K562 (cell line): ENCODE data around the gene HHATL.

Source experiments
- ARID1B ChIP-seq: fragments of 450-650 bp; IDR thresholded peaks from 2 replicates; pipeline ENCODE4 v1.6.1; 2016; ENCODE audit warnings: antibody characterized with exemption, mild to moderate bottlenecking, inconsistent platforms
- C11orf30 ChIP-seq: fragments of 450-650 bp; IDR thresholded peaks from 2 replicates; pipeline ENCODE4 v1.6.1; 2016; ENCODE audit warnings: low read depth, mild to moderate bottlenecking
- CBX2 ChIP-seq: fragments of 200-600 bp; sonication (generic); IDR thresholded peaks from one replicate; pipeline ENCODE4 v1.6.1; 2012; ENCODE audit warnings: mild to moderate bottlenecking, low read length, inconsistent platforms; ENCODE audit not compliant: insufficient read depth, poor library complexity, severe bottlenecking
- CBX3 ChIP-seq, 2 experiments: IDR thresholded peaks; 1 replicate in 1 of 2; 2 replicates in 1 of 2; pipeline ENCODE4 v1.6.1; 2012; ENCODE audit warnings: inconsistent platforms in 2 of 2, low read length in 2 of 2, borderline replicate concordance in 1 of 2, control low read depth in 1 of 2
- CTCF ChIP-seq, 3 experiments: IDR thresholded peaks in 2 of 3; conservative IDR thresholded peaks in 1 of 3; 2 replicates each; pipeline ENCODE4 v1.5.1; 2011 to 2012; ENCODE audit warnings: low read length in 3 of 3, mild to moderate bottlenecking in 3 of 3, control low read depth in 2 of 3, improper control_type of control experiment in 1 of 3, inconsistent platforms in 1 of 3, low read depth in 1 of 3, mixed read lengths in 1 of 3, moderate library complexity in 1 of 3; ENCODE audit not compliant: insufficient read depth in 2 of 3
- E2F6 ChIP-seq, 2 experiments: IDR thresholded peaks; 2 replicates each; pipeline ENCODE4 v1.6.1; 2011; ENCODE audit warnings: borderline replicate concordance in 1 of 2, control low read depth in 1 of 2, low read depth in 1 of 2, low read length in 1 of 2, mild to moderate bottlenecking in 1 of 2, mixed read lengths in 1 of 2, moderate library complexity in 1 of 2; ENCODE audit not compliant: insufficient read depth in 1 of 2, insufficient read length in 1 of 2, poor library complexity in 1 of 2, severe bottlenecking in 1 of 2; ENCODE audit errors: extremely low read depth in 1 of 2
- EGR1 ChIP-seq: fragments of 450-650 bp; conservative IDR thresholded peaks from 2 replicates; pipeline ENCODE4 v1.6.1; 2017; ENCODE audit warnings: mild to moderate bottlenecking
- RBM14 ChIP-seq: fragments of 200-400 bp; formaldehyde crosslinking; IDR thresholded peaks from 2 replicates; pipeline ENCODE4 v1.6.1; 2018; ENCODE audit warnings: low read depth, mild to moderate bottlenecking, low read length, moderate library complexity, borderline replicate concordance; ENCODE audit not compliant: insufficient read depth
- RERE ChIP-seq: sonication (generic); formaldehyde crosslinking; IDR thresholded peaks from 2 replicates; pipeline ENCODE4 v1.8.0; 2023; ENCODE audit warnings: missing genetic modification reagents, mild to moderate bottlenecking, borderline replicate concordance
- REST ChIP-seq, 2 experiments: fragments of 450-650 bp; formaldehyde crosslinking in 1 of 2; IDR thresholded peaks; 2 replicates each; pipeline versions ENCODE4 v1.4.0 to v1.6.1; 2014 to 2020; ENCODE audit warnings: mild to moderate bottlenecking in 2 of 2, borderline replicate concordance in 1 of 2, low read depth in 1 of 2
- SNAPC5 ChIP-seq: fragments of 250-450 bp; sonication (Bioruptor Pico); IDR thresholded peaks from 2 replicates; pipeline ENCODE4 v1.8.0; 2021; ENCODE audit warnings: moderate library complexity, mild to moderate bottlenecking, inconsistent platforms
- SRSF9 ChIP-seq: fragments of 200-400 bp; formaldehyde crosslinking; IDR thresholded peaks from 2 replicates; pipeline ENCODE4 v1.6.1; 2017; ENCODE audit warnings: low read depth, low read length, borderline replicate concordance
- YBX1 ChIP-seq: fragments of 450-650 bp; IDR thresholded peaks from 2 replicates; pipeline ENCODE4 v1.7.1; 2016; ENCODE audit warnings: mild to moderate bottlenecking
- ZNF274 ChIP-seq: IDR thresholded peaks from 2 replicates; pipeline ENCODE4 v1.6.1; 2011; ENCODE audit warnings: low read depth, mild to moderate bottlenecking, low read length, moderate library complexity, borderline replicate concordance

- TF ChIP-seq RBM14 (no peak), CBX2 (no peak), EGR1 (no peak), SNAPC5 (no peak), E2F6 (IDR thresholded peaks at IDR 0.05; ENCODE audit: borderline replicate concordance in 1 of 2, extremely low read depth in 1 of 2, insufficient read depth in 1 of 2, insufficient read length in 1 of 2, low read depth in 1 of 2, low read length in 1 of 2, poor library complexity in 1 of 2, severe bottlenecking in 1 of 2) (no peak), ARID1B (no peak), CBX3 (IDR thresholded peaks at IDR 0.05; ENCODE audit: borderline replicate concordance in 1 of 2, low read length in 2 of 2) (no peak), RERE (CRISPR knock-in tag) (no peak), C11orf30 (no peak), CTCF (IDR thresholded peaks at IDR 0.05 in 2 of 3, conservative IDR thresholded peaks at IDR 0.05 in 1 of 3; ENCODE audit: insufficient read depth in 2 of 3, low read depth in 1 of 3, low read length in 3 of 3) (no peak), REST (IDR thresholded peaks at IDR 0.05; ENCODE audit: borderline replicate concordance) (no peak), REST (CRISPR knock-in tag; IDR thresholded peaks at IDR 0.05; ENCODE audit: low read depth) (no peak), YBX1 (no peak), SRSF9 (no peak), ZNF274 (no peak)
Measured at GRCh38 chr3:42704136-42704841, 1.7 kb upstream of the HHATL start.
